Cardiac fibroblast (primary cell): ENCODE data around the gene SIRT3.
"Not testable (repeated sequence)": the region's sequence is repeated elsewhere in the genome, so short reads cannot be mapped to it uniquely, and the experiment has no call there.

Source experiments
- DNase-seq, 2 donors: peaks; one replicate each; pipeline versions ENCODE4 v3.0.0 to v3.0.0-alpha.2; 2010; ENCODE audit warnings: low read depth in 2 of 2
- H3K4me3 ChIP-seq, 2 donors: replicated peaks in 1 of 2; 1 replicate in 1 of 2; 2 replicates in 1 of 2; pipeline ENCODE4 v1.5.1; 2011; ENCODE audit warnings: low read depth in 2 of 2, low read length in 2 of 2, mild to moderate bottlenecking in 2 of 2, moderate library complexity in 1 of 2
- CTCF ChIP-seq: IDR thresholded peaks from one replicate; pipeline ENCODE4 v1.5.1; 2011; ENCODE audit warnings: low read depth, mild to moderate bottlenecking, low read length, inconsistent platforms

Gene SIRT3

GRCh38 chr11:198236-198806, 37.8 kb downstream of the SIRT3 start:
- H3K4me3 ChIP-seq, result no peak overlapping the region
- no peak for DNase-seq
- no peak for TF ChIP-seq CTCF

- no peak for TF ChIP-seq CTCF
- H3K4me3 ChIP-seq, result no peak overlapping the region
- no peak for DNase-seq
These were observed 38.4 kb downstream of the SIRT3 start for GRCh38 chr11:197741-198235.

- no peak for TF ChIP-seq CTCF
- H3K4me3 ChIP-seq, result no peak overlapping the region
- no peak for DNase-seq
These were observed 39.1 kb downstream of the SIRT3 start for GRCh38 chr11:196786-197731.

- H3K4me3 ChIP-seq, DNase-seq: not testable (repeated sequence)
These were observed 42.7 kb downstream of the SIRT3 start for GRCh38 chr11:193481-193880.

- DNase-seq, H3K4me3 ChIP-seq: not testable (repeated sequence)
These were observed 43.4 kb downstream of the SIRT3 start, which contains the start of gene SCGB1C1 for GRCh38 chr11:192674-193128. SCGB1C1 (plus strand) TSS chr11:193078; CDS start chr11:193100, 22 bp downstream.

GRCh38 chr11:191490-192478, 44.4 kb downstream of the SIRT3 start:
- DNase-seq, H3K4me3 ChIP-seq: not testable (repeated sequence)
- peak; percentile 21 for TF ChIP-seq CTCF

- not testable (repeated sequence) for DNase-seq, H3K4me3 ChIP-seq
These were observed 45.6 kb downstream of the SIRT3 start for GRCh38 chr11:190546-190945.

- not testable (repeated sequence) for H3K4me3 ChIP-seq, DNase-seq
These were observed 46.3 kb downstream of the SIRT3 start for GRCh38 chr11:189843-190311.

- DNase-seq, H3K4me3 ChIP-seq: not testable (repeated sequence)
These were observed 46.9 kb downstream of the SIRT3 start for GRCh38 chr11:189200-189783.

GRCh38 chr11:180242-180641, 55.9 kb downstream of the SIRT3 start:
- not testable (repeated sequence) for H3K4me3 ChIP-seq, DNase-seq
